Measurements from ENCODE around the gene GYPC. TPM values are rescaled to one million over a fixed set of nuclear protein-coding genes. Genes with fewer than 3 reads are reported as not detected.

GYPC gene
- total and polyA plus RNA-seq, 2 of the 4 experiments (the other 2 are of a cell fraction), result 53.4 to 96.3 TPM

DNA sequence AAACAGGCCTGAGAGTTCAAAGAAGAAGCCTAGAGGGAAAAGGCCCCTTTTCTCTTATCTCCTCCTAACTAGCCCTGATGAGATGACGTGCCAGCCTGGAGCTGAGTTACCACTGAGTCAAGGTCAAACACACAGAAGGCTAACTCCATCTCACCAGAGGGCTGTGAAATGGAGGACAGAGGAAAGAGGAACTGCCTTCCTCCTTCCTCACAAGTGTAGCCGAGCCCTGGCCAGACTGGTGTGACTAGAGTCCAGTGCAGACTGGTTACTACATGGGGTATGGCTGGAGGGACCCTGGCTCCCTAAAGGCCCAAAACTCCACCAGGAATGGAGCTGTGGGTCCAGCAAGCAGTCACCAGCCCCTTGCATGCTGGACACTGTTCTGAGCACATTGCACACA lies 35.7 kb upstream of the GYPC start:
- Histone ChIP-seq H2AK5ac (ENCODE audit: low read depth, low read length) (no peak overlapping the region), H3K9ac (ENCODE audit: low read depth, low read length) (no peak overlapping the region), H4K5ac (ENCODE audit: low read depth, low read length) (no peak overlapping the region), H3K27ac (ENCODE audit: insufficient read depth, low read length) (no peak overlapping the region), H3K18ac (ENCODE audit: low read depth, low read length) (no peak overlapping the region), H4K8ac (ENCODE audit: low read depth in 2 of 2, low read length in 2 of 2) (no peak overlapping the region), H2BK5ac (ENCODE audit: low read depth, low read length, poor library complexity, severe bottlenecking) (no peak overlapping the region), H3K4ac (ENCODE audit: low read depth, low read length) (no peak overlapping the region), H2AFZ (replicated peaks; ENCODE audit: low read length, poor library complexity) (no peak overlapping the region), H3K4me1 (ENCODE audit: control insufficient read depth, insufficient read depth, low read length) (no peaks in the 10 kb centered on the region), H2BK20ac (ENCODE audit: low read depth, low read length) (no peak overlapping the region), H2BK120ac (ENCODE audit: low read depth, low read length) (no peak overlapping the region), H3K56ac (ENCODE audit: extremely low read depth, insufficient read depth, low read length) (no peak overlapping the region), H3K9me3 (ENCODE audit: control insufficient read depth, insufficient read depth, low read length) (no peaks in the 10 kb centered on the region), H4K20me1 (ENCODE audit: insufficient read depth, low read length) (no peaks in the 10 kb centered on the region), H3K27me3 (ENCODE audit: control insufficient read depth, insufficient read depth, low read length) (no peaks in the 10 kb centered on the region; the same call in 1 of the 2 replicates), H3K79me1 (ENCODE audit: low read depth in 1 of 2, low read length in 2 of 2) (no peaks in the 10 kb centered on the region), H3K4me3 (ENCODE audit: insufficient read depth, low read depth, low read length) (no peak overlapping the region), H3K23ac (ENCODE audit: low read depth, low read length) (no peak overlapping the region), H3K36me3 (ENCODE audit: control insufficient read depth, insufficient read depth, low read length) (no peaks in the 10 kb centered on the region), H4K91ac (ENCODE audit: insufficient read depth, low read depth, low read length) (no peak overlapping the region), H3K9me1 (ENCODE audit: insufficient read depth, low read length) (no peaks in the 10 kb centered on the region), H3K4me2 (ENCODE audit: low read depth, low read length) (no peak overlapping the region), H3K14ac (replicated peaks; ENCODE audit: low read depth, low read length) (no peak overlapping the region), H2AK9ac (replicated peaks; ENCODE audit: low read depth, low read length, poor library complexity) (no peak overlapping the region), H2BK15ac (ENCODE audit: low read depth, low read length) (no peak overlapping the region)
- TF ChIP-seq CEBPB (IDR thresholded peaks at IDR 0.05; ENCODE audit: low read depth, low read length) (no peak), RFX5 (IDR thresholded peaks at IDR 0.05; ENCODE audit: low read depth, low read length) (no peak), MXI1 (IDR thresholded peaks at IDR 0.05; ENCODE audit: borderline replicate concordance, low read depth, low read length) (no peak), POLR2A (IDR thresholded peaks at IDR 0.05; ENCODE audit: low read depth, low read length) (no peak), RCOR1 (IDR thresholded peaks at IDR 0.05; ENCODE audit: insufficient replicate concordance, low read length) (no peak), FOS (IDR thresholded peaks at IDR 0.05; ENCODE audit: low read depth, low read length) (no peak), RAD21 (IDR thresholded peaks at IDR 0.05; ENCODE audit: low read length) (no peak), BHLHE40 (IDR thresholded peaks at IDR 0.05; ENCODE audit: low read depth, low read length) (no peak), MAFK (IDR thresholded peaks at IDR 0.05; ENCODE audit: low read depth, low read length) (no peak), MAZ (IDR thresholded peaks at IDR 0.05; ENCODE audit: borderline replicate concordance, low read depth, low read length) (no peak), NFE2L2 (IDR thresholded peaks at IDR 0.05; ENCODE audit: low read depth, low read length) (no peak), CHD1 (IDR thresholded peaks at IDR 0.05; ENCODE audit: low read depth, low read length) (no peak), SMC3 (IDR thresholded peaks at IDR 0.05; ENCODE audit: low read depth, low read length) (no peak)
- TF ChIP-seq, protein P1, sequence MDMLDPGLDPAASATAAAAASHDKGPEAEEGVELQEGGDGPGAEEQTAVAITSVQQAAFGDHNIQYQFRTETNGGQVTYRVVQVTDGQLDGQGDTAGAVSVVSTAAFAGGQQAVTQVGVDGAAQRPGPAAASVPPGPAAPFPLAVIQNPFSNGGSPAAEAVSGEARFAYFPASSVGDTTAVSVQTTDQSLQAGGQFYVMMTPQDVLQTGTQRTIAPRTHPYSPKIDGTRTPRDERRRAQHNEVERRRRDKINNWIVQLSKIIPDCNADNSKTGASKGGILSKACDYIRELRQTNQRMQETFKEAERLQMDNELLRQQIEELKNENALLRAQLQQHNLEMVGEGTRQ (IDR thresholded peaks at IDR 0.05; ENCODE audit: low read depth, low read length), result no peak
- TF ChIP-seq, protein P2, sequence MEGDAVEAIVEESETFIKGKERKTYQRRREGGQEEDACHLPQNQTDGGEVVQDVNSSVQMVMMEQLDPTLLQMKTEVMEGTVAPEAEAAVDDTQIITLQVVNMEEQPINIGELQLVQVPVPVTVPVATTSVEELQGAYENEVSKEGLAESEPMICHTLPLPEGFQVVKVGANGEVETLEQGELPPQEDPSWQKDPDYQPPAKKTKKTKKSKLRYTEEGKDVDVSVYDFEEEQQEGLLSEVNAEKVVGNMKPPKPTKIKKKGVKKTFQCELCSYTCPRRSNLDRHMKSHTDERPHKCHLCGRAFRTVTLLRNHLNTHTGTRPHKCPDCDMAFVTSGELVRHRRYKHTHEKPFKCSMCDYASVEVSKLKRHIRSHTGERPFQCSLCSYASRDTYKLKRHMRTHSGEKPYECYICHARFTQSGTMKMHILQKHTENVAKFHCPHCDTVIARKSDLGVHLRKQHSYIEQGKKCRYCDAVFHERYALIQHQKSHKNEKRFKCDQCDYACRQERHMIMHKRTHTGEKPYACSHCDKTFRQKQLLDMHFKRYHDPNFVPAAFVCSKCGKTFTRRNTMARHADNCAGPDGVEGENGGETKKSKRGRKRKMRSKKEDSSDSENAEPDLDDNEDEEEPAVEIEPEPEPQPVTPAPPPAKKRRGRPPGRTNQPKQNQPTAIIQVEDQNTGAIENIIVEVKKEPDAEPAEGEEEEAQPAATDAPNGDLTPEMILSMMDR (conservative IDR thresholded peaks at IDR 0.05; ENCODE audit: low read depth, low read length), result no peak
- TF ChIP-seq, protein P3, sequence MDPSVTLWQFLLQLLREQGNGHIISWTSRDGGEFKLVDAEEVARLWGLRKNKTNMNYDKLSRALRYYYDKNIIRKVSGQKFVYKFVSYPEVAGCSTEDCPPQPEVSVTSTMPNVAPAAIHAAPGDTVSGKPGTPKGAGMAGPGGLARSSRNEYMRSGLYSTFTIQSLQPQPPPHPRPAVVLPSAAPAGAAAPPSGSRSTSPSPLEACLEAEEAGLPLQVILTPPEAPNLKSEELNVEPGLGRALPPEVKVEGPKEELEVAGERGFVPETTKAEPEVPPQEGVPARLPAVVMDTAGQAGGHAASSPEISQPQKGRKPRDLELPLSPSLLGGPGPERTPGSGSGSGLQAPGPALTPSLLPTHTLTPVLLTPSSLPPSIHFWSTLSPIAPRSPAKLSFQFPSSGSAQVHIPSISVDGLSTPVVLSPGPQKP (IDR thresholded peaks at IDR 0.05; ENCODE audit: borderline replicate concordance, low read depth, low read length), result no peak
- ATAC-seq (ENCODE audit: low read depth) (no peak), DNase-seq (no peak)
- in situ Hi-C loops (cut with MboI; ENCODE audit: low sequenced_read_pairs) (no loop called here), dilution Hi-C loops (cut with HindIII; ENCODE audit: low sequenced_read_pairs, unreplicated experiment) (no loop called here), intact Hi-C loops (cut with micrococcal nuclease) (no loop called here)
- ChIA-PET CTCF (no interaction called here), POLR2A (ENCODE audit: unreplicated experiment) (no interaction called here)
- no CpG with 5 or more reads among the region's 2 CpGs for WGBS, 2 experiments (ENCODE audit: extremely low coverage in 2 of 2, insufficient read length in 1 of 2)
- BruUV-seq (replicated peaks), result no TSS peak
